M059J (cell line): ENCODE measurements around the gene MTUS2. TPM values are rescaled to one million over a fixed set of nuclear protein-coding genes. Genes with fewer than 3 reads are reported as not detected.
A peak's percentile ranks its signal among the peaks of the same experiment; 100 is the strongest.
"Not testable (repeated sequence)": the region's sequence is repeated elsewhere in the genome, so short reads cannot be mapped to it uniquely, and the experiment has no call there.

Experiments
- DNase-seq: peaks from one replicate; pipeline ENCODE4 v3.0.0-alpha.2; 2012; ENCODE audit warnings: low read depth
- total RNA-seq: library from RNA; depleted of rRNA; stranded (reverse); fragments of >200 nt; shearing (Covaris generic); gene quantifications from 2 replicates; pipeline ENCODE4 v1.2.3, GENCODE V29; 2014

MTUS2 gene
- total RNA-seq, 1 experiment from 2014 or later = 0.59 TPM

DNA sequence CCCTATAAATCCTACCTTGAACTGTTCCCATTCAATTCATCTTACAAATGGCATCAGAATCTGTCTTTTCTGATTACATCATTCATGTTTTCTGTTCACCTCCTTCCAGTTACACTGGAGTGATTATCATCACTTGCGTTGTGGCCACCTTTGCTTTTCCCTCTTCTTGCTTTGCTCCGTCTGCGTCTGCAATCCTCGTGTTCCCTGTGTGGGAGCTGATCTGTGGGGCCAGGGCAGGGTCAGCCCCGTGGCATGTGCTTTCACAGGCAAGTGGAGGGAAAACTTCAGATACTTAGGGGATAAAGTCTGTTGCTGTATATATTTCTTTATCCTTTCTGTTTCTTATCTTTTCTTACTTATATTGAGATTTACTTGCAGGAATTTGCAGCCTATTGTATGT, 497.7 kb downstream of the MTUS2 start:
- DNase-seq = no peak

DNA sequence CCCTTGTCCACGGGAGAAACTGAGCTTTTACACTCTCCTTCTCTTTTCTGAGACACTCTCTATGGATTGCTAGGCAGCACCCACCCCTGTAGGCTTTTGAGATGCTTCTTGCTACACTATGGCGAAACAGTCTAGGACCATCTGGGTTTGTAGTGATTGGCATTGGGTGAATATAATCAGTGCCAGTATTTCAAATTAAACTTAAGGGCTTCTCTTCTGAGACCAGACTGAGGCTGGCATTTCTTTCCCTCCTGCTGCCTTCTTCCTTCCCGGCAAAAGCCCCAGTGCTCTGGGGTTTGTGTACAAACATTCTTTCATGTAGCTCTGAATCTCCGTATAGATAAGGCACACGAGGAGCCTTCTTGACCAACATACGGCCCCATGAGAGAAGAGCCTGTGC, 498.6 kb downstream of the MTUS2 start:
- no peak for DNase-seq

DNA sequence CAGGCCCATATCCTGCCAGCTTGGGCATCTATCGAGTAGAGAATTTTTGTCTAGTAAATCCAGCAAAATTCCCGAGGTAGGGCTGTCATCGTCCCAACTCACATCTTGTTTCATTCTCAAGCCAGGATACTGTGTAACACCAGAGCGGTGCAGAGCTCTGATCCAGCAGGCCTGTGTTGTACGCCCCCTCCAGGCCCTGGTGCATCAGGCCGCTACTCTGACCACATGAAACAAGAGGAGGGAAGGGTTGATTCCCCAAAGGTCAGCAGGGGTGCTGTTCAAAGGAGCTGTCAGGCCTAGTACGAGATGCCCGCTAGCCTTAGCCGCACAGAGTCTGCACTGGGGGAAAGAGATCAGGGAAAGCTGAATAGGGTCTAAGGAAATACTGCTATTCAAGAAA, 499.3 kb downstream of the MTUS2 start:
- DNase-seq = no peak

DNA sequence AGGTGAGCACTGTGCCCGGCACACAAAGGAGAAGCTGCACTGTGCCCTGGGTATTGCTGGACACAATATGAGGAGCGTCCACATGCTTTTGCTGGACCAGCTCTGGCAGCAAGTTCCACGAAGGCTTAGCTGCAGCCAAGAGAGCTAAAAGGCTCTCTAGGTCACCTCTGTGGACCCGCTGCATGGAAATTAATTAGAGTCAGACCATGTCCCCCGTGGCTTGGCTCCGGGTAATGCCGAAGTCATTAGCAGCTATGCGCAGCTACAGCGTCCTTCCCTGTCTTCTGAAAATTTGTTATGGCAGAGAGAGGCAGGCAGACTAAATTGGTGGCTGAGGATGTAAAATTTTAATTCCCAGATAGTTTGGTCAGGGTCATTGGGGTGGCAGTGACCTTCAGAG, 503.8 kb downstream of the MTUS2 start:
- no peak for DNase-seq

DNA sequence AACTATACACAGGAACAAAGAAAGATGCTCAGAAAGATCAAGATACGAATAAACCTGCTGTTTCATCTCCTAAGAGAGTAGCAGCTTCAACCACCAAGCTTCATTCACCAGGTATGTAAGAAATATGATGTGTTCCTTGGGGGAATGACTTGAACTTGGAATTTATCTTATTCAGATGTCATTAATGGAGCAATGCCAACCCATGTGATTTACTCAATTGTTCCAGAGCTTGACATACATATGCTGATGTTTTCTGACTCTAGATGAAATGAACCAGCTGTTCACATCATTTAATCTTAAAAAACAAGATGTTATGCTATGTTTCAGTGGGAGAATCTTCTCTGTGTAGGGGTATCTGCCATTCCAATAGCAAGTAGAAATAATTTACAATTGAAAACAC, 504.5 kb downstream of the MTUS2 start:
- DNase-seq = no peak

- no peak for DNase-seq
These were observed 508.4 kb downstream of the MTUS2 start for GRCh38 chr13:29328501-29328900.

GRCh38 chr13:29336356-29336755, 516.2 kb downstream of the MTUS2 start:
- DNase-seq = no peak

GRCh38 chr13:29339386-29340272, 519.5 kb downstream of the MTUS2 start:
- no peak for DNase-seq

DNA sequence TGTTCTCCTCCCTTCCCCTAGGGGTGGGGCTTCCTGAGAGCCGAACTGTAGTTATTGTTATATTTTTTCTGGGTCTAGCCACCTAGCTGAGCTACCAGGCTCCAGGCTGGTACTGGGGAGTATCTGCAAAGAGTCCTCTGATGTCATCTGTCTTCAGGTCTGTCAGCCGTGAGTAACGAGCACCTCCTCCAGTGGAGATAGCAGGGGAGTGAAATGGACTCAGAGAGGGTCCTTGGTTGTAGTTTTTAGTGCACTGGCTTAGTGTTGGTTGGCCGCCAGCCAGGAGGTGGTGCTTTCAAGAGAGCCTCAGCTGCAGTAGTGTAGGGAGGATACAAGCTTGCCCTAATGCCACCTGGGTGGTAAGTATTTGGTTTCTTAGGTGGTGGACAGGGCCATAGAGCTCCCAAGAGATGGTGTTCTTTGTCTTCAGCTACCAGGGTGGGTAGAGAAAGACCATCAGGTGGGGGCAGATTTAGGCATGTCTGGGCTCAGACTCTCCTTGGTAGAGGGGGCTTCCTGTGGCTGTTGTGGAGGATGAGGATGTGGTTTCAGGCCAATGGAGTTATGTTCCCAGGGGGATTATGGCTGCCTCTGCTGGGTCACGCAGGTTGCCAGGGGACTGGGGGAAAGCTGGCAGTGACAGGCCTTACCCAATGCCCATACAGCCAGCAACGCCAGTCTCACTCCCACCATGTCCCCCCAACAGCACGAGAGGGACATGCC, 525.9 kb downstream of the MTUS2 start:
- DNase-seq = not testable (repeated sequence)

- no peak for DNase-seq
These were observed 534.9 kb downstream of the MTUS2 start for GRCh38 chr13:29355029-29355428.

GRCh38 chr13:29359181-29359580, 539.0 kb downstream of the MTUS2 start:
- DNase-seq = no peak

- DNase-seq = peak; percentile 1
These were observed 541.6 kb downstream of the MTUS2 start for GRCh38 chr13:29361716-29362115.

GRCh38 chr13:29362849-29363604, 542.9 kb downstream of the MTUS2 start:
- DNase-seq = peak; percentile 36

GRCh38 chr13:29369060-29369743, 549.1 kb downstream of the MTUS2 start:
- DNase-seq = peak; percentile 54

DNA sequence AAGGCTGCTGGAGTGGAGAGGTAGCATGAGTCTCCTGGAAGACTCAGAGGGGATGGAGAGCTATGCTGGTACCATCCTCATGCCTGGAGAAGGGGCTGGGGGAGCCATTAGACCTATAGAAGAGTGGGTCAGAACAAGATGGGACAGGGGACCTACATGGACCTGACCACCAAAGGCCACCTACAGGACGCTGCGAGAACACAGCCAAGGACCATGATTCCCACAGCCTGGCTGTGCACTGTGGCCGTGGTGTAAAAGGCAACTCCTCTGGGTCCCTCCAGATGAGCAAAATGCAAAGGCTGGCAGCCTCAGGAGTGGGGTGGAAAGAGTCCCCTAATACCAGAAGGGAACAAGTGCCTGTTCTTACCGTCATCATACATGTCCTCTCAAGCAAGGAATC, 559.1 kb downstream of the MTUS2 start:
- no peak for DNase-seq

DNA sequence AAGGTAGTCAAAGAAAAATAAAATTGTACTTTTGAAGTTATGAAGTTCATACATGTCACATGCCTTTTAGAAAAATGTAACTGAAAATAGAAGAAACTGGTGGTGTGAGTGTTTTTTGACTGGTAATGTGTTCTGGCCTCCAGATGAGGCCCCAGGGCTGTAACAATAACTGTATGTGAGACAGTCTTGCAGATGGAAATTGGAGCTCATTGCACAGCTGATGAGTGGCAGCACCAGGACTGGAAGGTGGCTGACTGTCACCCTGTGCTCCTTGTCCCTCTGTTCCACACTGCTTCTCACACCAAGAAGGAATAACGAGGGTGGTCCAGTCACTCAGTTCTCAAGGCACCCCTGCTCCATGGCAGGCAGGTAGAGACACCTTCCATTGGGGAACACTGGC, 559.7 kb downstream of the MTUS2 start:
- DNase-seq = no peak

- DNase-seq = no peak
These were observed 561.9 kb downstream of the MTUS2 start for GRCh38 chr13:29382021-29382420.

DNA sequence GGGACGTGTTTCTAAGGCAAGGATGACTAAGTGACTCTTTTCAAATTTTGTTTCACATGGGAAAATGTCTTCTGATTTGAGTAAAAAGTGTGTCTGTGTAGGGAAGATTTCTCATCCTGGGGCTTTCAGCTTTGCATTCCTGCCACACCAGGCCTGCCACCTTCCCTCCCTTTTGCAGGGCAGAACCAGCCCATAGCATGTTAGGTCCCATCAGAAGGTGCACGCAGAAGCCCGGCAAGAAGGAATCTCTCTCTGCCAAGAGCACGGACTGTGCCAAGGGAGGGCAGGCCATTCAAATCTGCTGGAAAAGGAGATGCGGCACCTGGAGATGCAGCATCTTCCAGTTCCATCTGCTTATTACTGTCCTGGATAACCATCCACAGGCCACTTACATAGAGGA, 563.3 kb downstream of the MTUS2 start:
- DNase-seq = no peak

DNA sequence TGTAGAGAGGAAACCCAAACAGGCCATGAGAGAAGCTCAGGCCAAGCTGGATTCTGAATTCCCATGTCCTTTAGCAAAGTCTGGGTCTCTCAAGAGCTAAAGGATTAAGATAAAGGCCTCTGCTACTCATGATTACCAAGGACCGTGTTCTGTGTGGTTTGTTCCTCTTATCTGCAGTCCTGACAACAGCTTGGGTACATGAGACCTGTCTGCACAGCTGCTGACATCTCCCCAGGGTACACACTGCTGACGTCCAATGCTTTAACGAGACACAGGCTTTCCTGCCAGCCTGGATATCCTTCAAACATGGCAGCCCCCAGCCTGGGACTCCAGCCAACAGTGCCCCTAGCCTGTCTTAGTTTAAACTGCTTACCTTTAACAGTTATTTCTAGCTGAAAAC, 564.3 kb downstream of the MTUS2 start:
- DNase-seq = no peak

DNA sequence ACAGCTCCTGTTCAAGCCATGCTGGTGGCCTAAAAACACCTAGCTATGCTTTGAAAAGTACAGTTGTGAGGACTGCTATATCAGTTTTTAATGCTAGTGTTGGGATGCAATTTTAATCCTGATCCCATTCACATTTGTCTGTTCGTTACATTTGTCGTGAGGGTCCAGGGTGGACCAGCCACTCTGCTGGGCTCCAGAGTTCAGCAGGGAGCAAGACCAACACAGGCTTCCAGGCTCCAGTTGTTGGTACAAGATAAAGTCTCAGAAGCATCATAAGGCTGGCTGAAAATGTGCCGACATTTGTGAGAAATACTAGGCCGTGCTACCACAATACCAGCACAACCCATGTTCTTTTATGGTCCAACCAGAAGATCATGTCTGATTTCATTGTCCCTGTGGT, 564.7 kb downstream of the MTUS2 start:
- no peak for DNase-seq

DNA sequence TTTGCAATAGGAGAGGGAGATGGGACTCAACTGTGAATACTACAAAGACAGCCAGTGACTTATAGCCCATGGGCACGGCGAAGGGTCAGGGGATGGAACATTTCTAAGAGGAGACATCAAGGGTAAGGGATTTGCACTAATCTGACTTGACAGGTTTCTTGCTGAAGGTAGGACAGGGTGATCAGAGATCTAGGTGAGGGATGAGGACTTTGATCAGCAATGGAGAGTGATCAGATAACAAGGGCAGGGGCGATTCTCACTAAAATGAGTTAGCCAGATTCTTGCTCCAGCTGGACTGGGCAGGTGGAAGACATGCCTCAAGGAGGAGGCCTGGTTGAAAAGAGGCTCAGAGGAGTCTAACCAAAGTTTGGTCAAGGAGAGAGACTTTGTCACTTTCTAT, 566.1 kb downstream of the MTUS2 start:
- DNase-seq = no peak

DNA sequence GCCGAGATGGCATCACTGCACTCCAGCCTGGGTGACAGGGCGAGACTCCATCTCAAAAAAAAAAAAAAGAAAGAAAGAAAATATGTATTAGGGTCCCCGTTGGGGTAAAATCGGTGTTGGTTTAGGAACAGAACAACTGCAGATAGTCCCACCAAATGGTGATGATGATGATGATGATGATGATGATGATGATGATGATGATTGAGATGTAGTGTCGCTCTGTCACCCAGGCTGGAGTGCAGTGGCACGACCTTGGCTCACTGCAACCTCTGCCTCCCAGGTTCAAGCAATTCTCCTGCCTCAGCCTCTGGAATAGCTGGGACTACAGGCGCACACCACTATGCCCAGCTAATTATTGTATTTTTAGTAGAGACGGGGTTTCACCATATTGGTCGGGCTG, 570.5 kb downstream of the MTUS2 start:
- not testable (repeated sequence) for DNase-seq
